Lower leg skin (tissue), 3 donors: ENCODE results near the gene FGF7.

Experiments
- POLR2A ChIP-seq, 2 donors: fragments of 450-650 bp; IDR thresholded peaks; one replicate each; pipeline ENCODE4 v1.6.1; 2016 to 2017; ENCODE audit warnings: antibody characterized with exemption in 2 of 2, mild to moderate bottlenecking in 1 of 2, moderate library complexity in 1 of 2
- TF ChIP-seq, protein P1 (sequence below), 3 donors: fragments of 450-650 bp; IDR thresholded peaks; one replicate each; pipeline ENCODE4 v1.5.1; 2016; ENCODE audit warnings: antibody characterized with exemption in 3 of 3, mild to moderate bottlenecking in 3 of 3, moderate library complexity in 2 of 3

DNA sequence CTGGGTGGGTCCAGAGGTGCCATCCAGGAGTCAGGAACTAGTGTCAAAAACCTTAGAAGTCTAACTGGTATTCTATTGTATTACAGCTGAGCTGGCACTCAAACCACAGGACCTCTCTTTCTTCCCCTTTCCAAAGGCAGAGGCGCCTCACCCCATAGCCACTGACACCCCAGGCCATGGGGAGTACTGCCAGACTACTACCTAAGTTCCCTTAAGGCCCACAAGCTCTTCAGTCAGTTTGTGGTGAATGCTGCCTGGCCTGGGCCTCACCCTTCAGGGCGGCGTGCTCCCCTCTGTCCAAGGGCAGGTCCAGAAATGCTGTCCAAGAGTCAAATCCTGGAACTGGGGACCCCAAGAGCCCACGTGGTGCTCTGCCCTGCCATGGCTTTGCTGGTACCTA is 43.0 kb upstream of the FGF7 start:
- TF ChIP-seq, protein P1, sequence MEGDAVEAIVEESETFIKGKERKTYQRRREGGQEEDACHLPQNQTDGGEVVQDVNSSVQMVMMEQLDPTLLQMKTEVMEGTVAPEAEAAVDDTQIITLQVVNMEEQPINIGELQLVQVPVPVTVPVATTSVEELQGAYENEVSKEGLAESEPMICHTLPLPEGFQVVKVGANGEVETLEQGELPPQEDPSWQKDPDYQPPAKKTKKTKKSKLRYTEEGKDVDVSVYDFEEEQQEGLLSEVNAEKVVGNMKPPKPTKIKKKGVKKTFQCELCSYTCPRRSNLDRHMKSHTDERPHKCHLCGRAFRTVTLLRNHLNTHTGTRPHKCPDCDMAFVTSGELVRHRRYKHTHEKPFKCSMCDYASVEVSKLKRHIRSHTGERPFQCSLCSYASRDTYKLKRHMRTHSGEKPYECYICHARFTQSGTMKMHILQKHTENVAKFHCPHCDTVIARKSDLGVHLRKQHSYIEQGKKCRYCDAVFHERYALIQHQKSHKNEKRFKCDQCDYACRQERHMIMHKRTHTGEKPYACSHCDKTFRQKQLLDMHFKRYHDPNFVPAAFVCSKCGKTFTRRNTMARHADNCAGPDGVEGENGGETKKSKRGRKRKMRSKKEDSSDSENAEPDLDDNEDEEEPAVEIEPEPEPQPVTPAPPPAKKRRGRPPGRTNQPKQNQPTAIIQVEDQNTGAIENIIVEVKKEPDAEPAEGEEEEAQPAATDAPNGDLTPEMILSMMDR (IDR thresholded peaks at IDR 0.05): no peak
- TF ChIP-seq POLR2A (IDR thresholded peaks at IDR 0.05): no peak
